RWPE2 (cell line): Measurements from ENCODE around the gene OR2A2.

Experiments used
- ATAC-seq: fragments of 200-7000 bp; cut with Tn5 transposase; 3 replicates; pipeline ENCODE4 v1.9.1; 2021; ENCODE audit warnings: low read depth
- DNase-seq: peaks from one replicate; pipeline ENCODE4 v3.0.0-alpha.2; 2020; ENCODE audit warnings: low spot score
- H3K27ac ChIP-seq: fragments of 450-650 bp; 2 replicates; pipeline ENCODE4 v1.5.1; 2017; ENCODE audit warnings: mild to moderate bottlenecking; ENCODE audit not compliant: poor library complexity, severe bottlenecking
- H3K27me3 ChIP-seq: fragments of 250-450 bp; sonication (Bioruptor Pico); 2 replicates; pipeline ENCODE4 v1.5.1; 2021; ENCODE audit warnings: mild to moderate bottlenecking, moderate library complexity; ENCODE audit not compliant: insufficient read depth, poor library complexity, severe bottlenecking
- H3K36me3 ChIP-seq: fragments of 250-450 bp; sonication (Bioruptor Pico); 2 replicates; pipeline ENCODE4 v1.5.1; 2020; ENCODE audit warnings: low read depth, mild to moderate bottlenecking, moderate library complexity
- H3K4me1 ChIP-seq: fragments of 250-450 bp; sonication (Bioruptor Pico); 2 replicates; pipeline ENCODE4 v1.5.1; 2021; ENCODE audit warnings: mild to moderate bottlenecking, moderate library complexity; ENCODE audit not compliant: insufficient read depth, poor library complexity, severe bottlenecking
- H3K4me3 ChIP-seq: fragments of 250-450 bp; sonication (Bioruptor Pico); 2 replicates; pipeline ENCODE4 v1.5.1; 2021; ENCODE audit warnings: mild to moderate bottlenecking, moderate library complexity; ENCODE audit not compliant: severe bottlenecking
- H3K9me3 ChIP-seq: fragments of 250-450 bp; sonication (Bioruptor Pico); 2 replicates; pipeline ENCODE4 v1.5.1; 2021; ENCODE audit warnings: mild to moderate bottlenecking, moderate library complexity; ENCODE audit not compliant: severe bottlenecking
- CTCF ChIP-seq: fragments of 450-650 bp; IDR thresholded peaks from one replicate; pipeline ENCODE4 v1.5.1; 2017; ENCODE audit warnings: mild to moderate bottlenecking, moderate library complexity; ENCODE audit not compliant: poor library complexity, severe bottlenecking

OR2A2 gene

DNA sequence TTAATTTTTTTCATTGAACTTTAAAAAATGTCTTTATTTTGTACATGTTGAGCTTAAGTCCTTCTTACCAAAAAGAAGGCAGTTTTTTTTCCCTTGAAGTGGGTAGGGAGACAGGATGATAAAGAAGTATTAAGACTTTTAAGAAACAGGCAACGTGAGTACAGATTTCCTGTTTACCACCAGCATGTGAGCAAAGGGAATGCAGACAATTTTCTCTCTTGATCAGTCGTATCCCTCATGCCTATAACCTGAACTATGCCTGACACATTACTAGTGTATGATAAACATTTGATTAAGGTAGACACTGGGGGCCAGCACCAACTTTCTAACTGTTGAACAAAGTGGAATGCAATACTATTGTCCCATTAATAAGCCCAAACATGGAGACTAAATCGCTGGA, 8.8 kb upstream of the OR2A2 start:
- Histone ChIP-seq H3K4me3 (no peak overlapping the region), H3K27me3 (peaks cover 5% of the 10 kb centered on the region), H3K4me1 (no peaks in the 10 kb centered on the region), H3K36me3 (no peaks in the 10 kb centered on the region), H3K9me3 (no peaks in the 10 kb centered on the region), H3K27ac (no peak overlapping the region)
- ATAC-seq (no peak), DNase-seq (no peak)
- TF ChIP-seq CTCF = no peak

- no peak for ATAC-seq
- DNase-seq = no peak
- peaks cover 9% of the 10 kb centered on the region for H3K27me3 ChIP-seq
- no peak overlapping the region for H3K27ac ChIP-seq
- H3K36me3 ChIP-seq = no peaks in the 10 kb centered on the region
- no peaks in the 10 kb centered on the region for H3K4me1 ChIP-seq
- TF ChIP-seq CTCF = no peak
- no peaks in the 10 kb centered on the region for H3K9me3 ChIP-seq
- H3K4me3 ChIP-seq = no peak overlapping the region
Observed at GRCh38 chr7:144102041-144102440, 7.3 kb upstream of the OR2A2 start.

DNA sequence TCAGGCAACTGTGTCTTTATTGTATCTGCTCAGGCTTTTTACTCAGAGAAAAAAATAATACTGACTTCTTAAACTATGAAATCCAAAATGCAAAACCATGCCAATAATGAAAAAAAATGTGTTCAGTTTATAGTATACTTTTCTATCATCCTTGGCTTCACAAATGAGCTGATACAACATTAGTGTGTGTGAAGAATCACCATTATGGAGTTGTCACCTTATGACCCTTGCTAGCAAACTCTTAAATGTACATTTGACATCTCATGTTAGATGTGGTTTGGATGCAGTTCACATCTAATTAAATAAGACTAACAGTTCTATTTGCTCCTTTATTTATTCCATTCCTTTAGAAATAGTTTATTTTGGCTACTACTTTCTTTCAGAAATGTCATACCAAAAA, 4.2 kb upstream of the OR2A2 start:
- no peaks in the 10 kb centered on the region for H3K36me3 ChIP-seq
- TF ChIP-seq CTCF = no peak
- H3K27ac ChIP-seq = no peak overlapping the region
- H3K9me3 ChIP-seq = no peaks in the 10 kb centered on the region
- H3K27me3 ChIP-seq = peaks cover 6% of the 10 kb centered on the region
- DNase-seq (no peak), ATAC-seq (no peak)
- H3K4me1 ChIP-seq = no peaks in the 10 kb centered on the region
- no peak overlapping the region for H3K4me3 ChIP-seq

DNA sequence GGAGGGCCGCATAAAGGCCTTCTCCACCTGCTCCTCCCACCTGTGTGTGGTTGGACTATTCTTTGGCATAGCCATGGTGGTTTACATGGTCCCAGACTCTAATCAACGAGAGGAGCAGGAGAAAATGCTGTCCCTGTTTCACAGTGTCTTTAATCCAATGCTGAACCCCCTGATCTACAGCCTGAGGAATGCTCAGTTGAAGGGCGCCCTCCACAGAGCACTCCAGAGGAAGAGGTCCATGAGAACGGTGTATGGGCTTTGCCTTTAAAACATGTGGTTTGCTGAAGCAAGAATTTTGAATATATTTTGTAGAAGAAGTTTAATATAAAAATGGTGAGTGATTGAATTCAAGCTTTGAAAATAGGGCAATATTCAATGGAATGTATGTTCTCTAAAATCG, 889 bp downstream of the OR2A2 start:
- no peak overlapping the region for H3K4me3 ChIP-seq
- no peak overlapping the region for H3K27ac ChIP-seq
- ATAC-seq (no peak), DNase-seq (no peak)
- no peaks in the 10 kb centered on the region for H3K4me1 ChIP-seq
- no peaks in the 10 kb centered on the region for H3K36me3 ChIP-seq
- peaks cover 6% of the 10 kb centered on the region for H3K27me3 ChIP-seq
- no peaks in the 10 kb centered on the region for H3K9me3 ChIP-seq
- no peak for TF ChIP-seq CTCF

DNA sequence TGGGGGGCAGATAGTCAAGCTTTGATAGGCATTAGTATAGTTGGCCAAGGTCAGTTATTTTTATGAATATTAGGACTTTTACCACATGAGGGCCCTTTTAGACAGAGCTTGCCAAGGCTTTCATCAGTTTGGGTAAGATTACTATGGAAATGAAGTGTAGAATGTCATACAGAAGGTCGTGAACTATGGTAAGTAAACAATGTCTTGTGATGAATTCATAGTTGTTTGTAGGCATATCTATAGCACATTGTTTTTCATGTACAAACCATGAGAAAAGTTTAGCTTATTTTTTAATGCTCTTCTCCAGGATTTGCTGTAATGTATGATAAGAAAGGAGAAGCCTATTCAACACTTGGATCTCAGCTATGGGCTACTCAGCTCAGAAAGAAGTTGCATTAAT, 4.3 kb downstream of the OR2A2 start:
- Histone ChIP-seq H3K27ac (no peak overlapping the region), H3K4me1 (no peaks in the 10 kb centered on the region), H3K9me3 (no peaks in the 10 kb centered on the region), H3K36me3 (no peaks in the 10 kb centered on the region), H3K27me3 (peaks cover 3% of the 10 kb centered on the region), H3K4me3 (no peak overlapping the region)
- ATAC-seq (no peak), DNase-seq (no peak)
- TF ChIP-seq CTCF = no peak
